GM12892 (cell line): ENCODE results near the gene OPN1MW3.
"Not testable (repeated sequence)": the region's sequence is repeated elsewhere in the genome, so short reads cannot be mapped to it uniquely, and the experiment has no call there.

Source experiments
- DNase-seq: peaks from one replicate; pipeline ENCODE4 v3.0.0; 2011; ENCODE audit not compliant: insufficient read length
- FAIRE-seq: peaks from 2 replicates; lab custom pipeline; 2011; peaks lifted over from hg19 to GRCh38; lab: Jason Lieb, UNC
- POLR2A ChIP-seq: IDR thresholded peaks from 2 replicates; pipeline ENCODE4 v1.6.1; 2011; ENCODE audit warnings: low read depth, low read length, control low read depth
- POLR2AphosphoS5 ChIP-seq: IDR thresholded peaks from 2 replicates; pipeline ENCODE4 v1.6.1; 2011; ENCODE audit warnings: low read depth, low read length, control low read depth
- TAF1 ChIP-seq: IDR thresholded peaks from 2 replicates; pipeline ENCODE4 v1.6.1; 2011; ENCODE audit warnings: low read depth, mild to moderate bottlenecking, control low read depth, low read length, borderline replicate concordance

Gene OPN1MW3

GRCh38 chrX:154294791-154295574, 37.6 kb downstream of the OPN1MW3 start, which contains the start of gene TEX28:
TSS of gene TEX28 (minus strand) at chrX:154295124. CDS start at chrX:154292117, 3,007 bp downstream.
- FAIRE-seq = no peak
- TF ChIP-seq TAF1 (no peak), POLR2A (no peak), POLR2AphosphoS5 (no peak)

GRCh38 chrX:154295664-154296310, 38.4 kb downstream of the OPN1MW3 start, which contains the start of gene TKTL1:
TSS of gene TKTL1 (plus strand) at chrX:154295795. CDS start at chrX:154295860, 65 bp downstream.
- FAIRE-seq = no peak
- no peak for TF ChIP-seq POLR2A
- DNase-seq = no peak

More at GRCh38 chrX:154294791-154295574, 37.6 kb downstream of the OPN1MW3 start, which contains the start of gene TEX28:
- DNase-seq = no peak

GRCh38 chrX:154296731-154297130, 39.3 kb downstream of the OPN1MW3 start:
- no peak for TF ChIP-seq TAF1
- TF ChIP-seq POLR2AphosphoS5 = no peak
- TF ChIP-seq POLR2A = no peak
- DNase-seq (no peak), FAIRE-seq (no peak)

- TF ChIP-seq POLR2A (no peak), POLR2AphosphoS5 (no peak), TAF1 (no peak)
- DNase-seq = no peak
- no peak for FAIRE-seq
These were observed 40.9 kb downstream of the OPN1MW3 start for GRCh38 chrX:154298312-154298711.

GRCh38 chrX:154300816-154301215, 43.4 kb downstream of the OPN1MW3 start:
- TF ChIP-seq POLR2A (no peak), POLR2AphosphoS5 (no peak), TAF1 (no peak)
- no peak for DNase-seq
- no peak for FAIRE-seq

- DNase-seq = not testable (repeated sequence)
- FAIRE-seq = peak; percentile 62
These were observed 45.6 kb downstream of the OPN1MW3 start for GRCh38 chrX:154302998-154303397.

- FAIRE-seq = no peak
- DNase-seq = no peak
- TF ChIP-seq TAF1 = no peak
- no peak for TF ChIP-seq POLR2A
- TF ChIP-seq POLR2AphosphoS5 = no peak
These were observed 46.1 kb downstream of the OPN1MW3 start for GRCh38 chrX:154303476-154303875.

- no peak for FAIRE-seq
- no peak for DNase-seq
- TF ChIP-seq TAF1 (no peak), POLR2A (no peak), POLR2AphosphoS5 (no peak)
These were observed 47.5 kb downstream of the OPN1MW3 start for GRCh38 chrX:154304846-154305245.

GRCh38 chrX:154305541-154306205, 48.3 kb downstream of the OPN1MW3 start:
- no peak for TF ChIP-seq TAF1
- no peak for TF ChIP-seq POLR2AphosphoS5
- no peak for TF ChIP-seq POLR2A
- FAIRE-seq = no peak

GRCh38 chrX:154307202-154307601, 49.8 kb downstream of the OPN1MW3 start:
- DNase-seq = no peak
- FAIRE-seq = no peak
- no peak for TF ChIP-seq POLR2A
- TF ChIP-seq POLR2AphosphoS5 = no peak
- no peak for TF ChIP-seq TAF1

More at GRCh38 chrX:154305541-154306205, 48.3 kb downstream of the OPN1MW3 start:
- no peak for DNase-seq

GRCh38 chrX:154308108-154308946, 50.9 kb downstream of the OPN1MW3 start:
- FAIRE-seq = peak; percentile 78
- TF ChIP-seq TAF1 (no peak), POLR2A (no peak), POLR2AphosphoS5 (no peak)
- no peak for DNase-seq
